ENCODE measurements around the gene TPSD1.
"Not testable (repeated sequence)": the region's sequence is repeated elsewhere in the genome, so short reads cannot be mapped to it uniquely, and the experiment has no call there.

- TF ChIP-seq, protein P1, sequence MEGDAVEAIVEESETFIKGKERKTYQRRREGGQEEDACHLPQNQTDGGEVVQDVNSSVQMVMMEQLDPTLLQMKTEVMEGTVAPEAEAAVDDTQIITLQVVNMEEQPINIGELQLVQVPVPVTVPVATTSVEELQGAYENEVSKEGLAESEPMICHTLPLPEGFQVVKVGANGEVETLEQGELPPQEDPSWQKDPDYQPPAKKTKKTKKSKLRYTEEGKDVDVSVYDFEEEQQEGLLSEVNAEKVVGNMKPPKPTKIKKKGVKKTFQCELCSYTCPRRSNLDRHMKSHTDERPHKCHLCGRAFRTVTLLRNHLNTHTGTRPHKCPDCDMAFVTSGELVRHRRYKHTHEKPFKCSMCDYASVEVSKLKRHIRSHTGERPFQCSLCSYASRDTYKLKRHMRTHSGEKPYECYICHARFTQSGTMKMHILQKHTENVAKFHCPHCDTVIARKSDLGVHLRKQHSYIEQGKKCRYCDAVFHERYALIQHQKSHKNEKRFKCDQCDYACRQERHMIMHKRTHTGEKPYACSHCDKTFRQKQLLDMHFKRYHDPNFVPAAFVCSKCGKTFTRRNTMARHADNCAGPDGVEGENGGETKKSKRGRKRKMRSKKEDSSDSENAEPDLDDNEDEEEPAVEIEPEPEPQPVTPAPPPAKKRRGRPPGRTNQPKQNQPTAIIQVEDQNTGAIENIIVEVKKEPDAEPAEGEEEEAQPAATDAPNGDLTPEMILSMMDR (IDR thresholded peaks at IDR 0.05; ENCODE audit: poor library complexity), result not testable (repeated sequence)
- TF ChIP-seq EZH2 (IDR thresholded peaks at IDR 0.05; ENCODE audit: borderline replicate concordance); EZH2phosphoT487 (IDR thresholded peaks at IDR 0.05; ENCODE audit: low read depth, severe bottlenecking, unreplicated experiment): not testable (repeated sequence)
Measured at GRCh38 chr16:1239575-1239974, 16.3 kb upstream of the TPSD1 start.
